ENCODE results near the gene CHD9NB.
A peak's percentile ranks its signal among the peaks of the same experiment; 100 is the strongest.
"Not testable (repeated sequence)": the region's sequence is repeated elsewhere in the genome, so short reads cannot be mapped to it uniquely, and the experiment has no call there.

Gene CHD9NB

GRCh38 chr16:53041320-53042051, 11.2 kb downstream of the CHD9NB start:
- peaks cover 44% of the 10 kb centered on the region for H3K4me1 Mint-ChIP-seq (ENCODE audit: low read depth)
- H3K27me3 Mint-ChIP-seq: peaks cover 13% of the 10 kb centered on the region
- peak overlapping the region; percentile 91 for H3K27ac Mint-ChIP-seq
- H3K9me3 Mint-ChIP-seq: peaks cover 9% of the 10 kb centered on the region
- intact Hi-C loops (cut with micrococcal nuclease): no loop called here
- H3K36me3 Mint-ChIP-seq (ENCODE audit: low read depth): no peaks in the 10 kb centered on the region
- H3K4me3 Mint-ChIP-seq: peak overlapping the region; percentile 31

GRCh38 chr16:53040788-53041187, 11.9 kb downstream of the CHD9NB start:
- peaks cover 13% of the 10 kb centered on the region for H3K27me3 Mint-ChIP-seq
- peaks cover 9% of the 10 kb centered on the region for H3K9me3 Mint-ChIP-seq
- intact Hi-C loops (cut with micrococcal nuclease): no loop called here
- H3K36me3 Mint-ChIP-seq (ENCODE audit: low read depth): no peaks in the 10 kb centered on the region
- H3K4me3 Mint-ChIP-seq: no peak overlapping the region
- peaks cover 44% of the 10 kb centered on the region for H3K4me1 Mint-ChIP-seq (ENCODE audit: low read depth)
- H3K27ac Mint-ChIP-seq: peak overlapping the region; percentile 91

GRCh38 chr16:53036711-53037110, 16.0 kb downstream of the CHD9NB start:
- H3K36me3 Mint-ChIP-seq (ENCODE audit: low read depth); H3K27ac Mint-ChIP-seq; intact Hi-C loops (cut with micrococcal nuclease); H3K4me3 Mint-ChIP-seq: not testable (repeated sequence)
- Mint-ChIP-seq H3K4me1 (ENCODE audit: low read depth) (peaks cover 16% of the 10 kb centered on the region), H3K9me3 (peaks cover 25% of the 10 kb centered on the region), H3K27me3 (peaks cover 14% of the 10 kb centered on the region)

- Mint-ChIP-seq H3K27me3 (peaks cover 18% of the 10 kb centered on the region), H3K36me3 (ENCODE audit: low read depth) (no peaks in the 10 kb centered on the region), H3K4me3 (no peak overlapping the region), H3K27ac (no peak overlapping the region), H3K9me3 (peaks cover 25% of the 10 kb centered on the region), H3K4me1 (ENCODE audit: low read depth) (peaks cover 14% of the 10 kb centered on the region)
- intact Hi-C loops (cut with micrococcal nuclease): no loop called here
Observed at GRCh38 chr16:53036066-53036465, 16.6 kb downstream of the CHD9NB start.

GRCh38 chr16:53035176-53035942, 17.3 kb downstream of the CHD9NB start:
- intact Hi-C loops (cut with micrococcal nuclease): no loop called here
- Mint-ChIP-seq H3K27me3 (peaks cover 18% of the 10 kb centered on the region), H3K27ac (no peak overlapping the region), H3K9me3 (peaks cover 18% of the 10 kb centered on the region), H3K36me3 (ENCODE audit: low read depth) (no peaks in the 10 kb centered on the region), H3K4me3 (no peak overlapping the region), H3K4me1 (ENCODE audit: low read depth) (peaks cover 7% of the 10 kb centered on the region)

GRCh38 chr16:53034306-53034705, 18.4 kb downstream of the CHD9NB start:
- peaks cover 6% of the 10 kb centered on the region for H3K4me1 Mint-ChIP-seq (ENCODE audit: low read depth)
- intact Hi-C loops (cut with micrococcal nuclease): no loop called here
- H3K36me3 Mint-ChIP-seq (ENCODE audit: low read depth): no peaks in the 10 kb centered on the region
- peaks cover 18% of the 10 kb centered on the region for H3K27me3 Mint-ChIP-seq
- H3K27ac Mint-ChIP-seq: no peak overlapping the region
- H3K4me3 Mint-ChIP-seq: no peak overlapping the region
- H3K9me3 Mint-ChIP-seq: peaks cover 17% of the 10 kb centered on the region

- Mint-ChIP-seq H3K4me3 (no peak overlapping the region), H3K27me3 (peaks cover 12% of the 10 kb centered on the region), H3K36me3 (ENCODE audit: low read depth) (no peaks in the 10 kb centered on the region), H3K9me3 (peaks cover 17% of the 10 kb centered on the region), H3K4me1 (ENCODE audit: low read depth) (peaks cover 6% of the 10 kb centered on the region), H3K27ac (no peak overlapping the region)
- intact Hi-C loops (cut with micrococcal nuclease): no loop called here
Observed at GRCh38 chr16:53031323-53031942, 21.3 kb downstream of the CHD9NB start.

GRCh38 chr16:53029971-53030370, 22.7 kb downstream of the CHD9NB start:
- H3K4me3 Mint-ChIP-seq: no peak overlapping the region
- peaks cover 6% of the 10 kb centered on the region for H3K4me1 Mint-ChIP-seq (ENCODE audit: low read depth)
- peaks cover 9% of the 10 kb centered on the region for H3K27me3 Mint-ChIP-seq
- peaks cover 12% of the 10 kb centered on the region for H3K9me3 Mint-ChIP-seq
- intact Hi-C loops (cut with micrococcal nuclease): no loop called here
- H3K36me3 Mint-ChIP-seq (ENCODE audit: low read depth): no peaks in the 10 kb centered on the region
- H3K27ac Mint-ChIP-seq: no peak overlapping the region

GRCh38 chr16:53024045-53024444, 28.7 kb downstream of the CHD9NB start:
- Mint-ChIP-seq H3K9me3 (no peaks in the 10 kb centered on the region), H3K36me3 (ENCODE audit: low read depth) (no peaks in the 10 kb centered on the region), H3K4me3 (no peak overlapping the region), H3K27ac (peak overlapping the region; percentile 62), H3K4me1 (ENCODE audit: low read depth) (peaks cover 17% of the 10 kb centered on the region), H3K27me3 (no peaks in the 10 kb centered on the region)
- intact Hi-C loops (cut with micrococcal nuclease): no loop called here

GRCh38 chr16:53022374-53022773, 30.3 kb downstream of the CHD9NB start:
- peaks cover under 1% of the 10 kb centered on the region for H3K27me3 Mint-ChIP-seq
- intact Hi-C loops (cut with micrococcal nuclease): loop anchor here (1.0 kb wide), 1 partner anchor 831 kb away; no protein-coding TSS in a partner anchor
- no peak overlapping the region for H3K27ac Mint-ChIP-seq

GRCh38 chr16:53018834-53019416, 33.8 kb downstream of the CHD9NB start:
- intact Hi-C loops (cut with micrococcal nuclease): no loop called here
- no peaks in the 10 kb centered on the region for H3K9me3 Mint-ChIP-seq
- H3K27me3 Mint-ChIP-seq: peaks cover 12% of the 10 kb centered on the region
- no peaks in the 10 kb centered on the region for H3K36me3 Mint-ChIP-seq (ENCODE audit: low read depth)
- no peak overlapping the region for H3K4me3 Mint-ChIP-seq
- no peak overlapping the region for H3K27ac Mint-ChIP-seq
- peaks cover 11% of the 10 kb centered on the region for H3K4me1 Mint-ChIP-seq (ENCODE audit: low read depth)

More at GRCh38 chr16:53022374-53022773, 30.3 kb downstream of the CHD9NB start:
- H3K4me1 Mint-ChIP-seq (ENCODE audit: low read depth): peaks cover 17% of the 10 kb centered on the region
- no peaks in the 10 kb centered on the region for H3K9me3 Mint-ChIP-seq
- no peak overlapping the region for H3K4me3 Mint-ChIP-seq
- H3K36me3 Mint-ChIP-seq (ENCODE audit: low read depth): no peaks in the 10 kb centered on the region

- Mint-ChIP-seq H3K27ac (no peak overlapping the region), H3K4me1 (ENCODE audit: low read depth) (no peaks in the 10 kb centered on the region), H3K27me3 (peaks cover 17% of the 10 kb centered on the region)
Observed at GRCh38 chr16:53014287-53014686, 38.4 kb downstream of the CHD9NB start.

GRCh38 chr16:53007095-53007494, 45.6 kb downstream of the CHD9NB start:
- H3K27me3 Mint-ChIP-seq: peaks cover 11% of the 10 kb centered on the region
- H3K4me3 Mint-ChIP-seq: no peak overlapping the region
- no peak overlapping the region for H3K27ac Mint-ChIP-seq
- no peaks in the 10 kb centered on the region for H3K9me3 Mint-ChIP-seq
- no peaks in the 10 kb centered on the region for H3K4me1 Mint-ChIP-seq (ENCODE audit: low read depth)
- intact Hi-C loops (cut with micrococcal nuclease): no loop called here
- no peaks in the 10 kb centered on the region for H3K36me3 Mint-ChIP-seq (ENCODE audit: low read depth)

More at GRCh38 chr16:53014287-53014686, 38.4 kb downstream of the CHD9NB start:
- intact Hi-C loops (cut with micrococcal nuclease): no loop called here
- H3K9me3 Mint-ChIP-seq: no peaks in the 10 kb centered on the region
- H3K36me3 Mint-ChIP-seq (ENCODE audit: low read depth): no peaks in the 10 kb centered on the region
- no peak overlapping the region for H3K4me3 Mint-ChIP-seq

- Mint-ChIP-seq H3K4me1 (ENCODE audit: low read depth) (no peaks in the 10 kb centered on the region), H3K36me3 (ENCODE audit: low read depth) (no peaks in the 10 kb centered on the region), H3K27me3 (no peaks in the 10 kb centered on the region), H3K27ac (no peak overlapping the region), H3K4me3 (no peak overlapping the region), H3K9me3 (peaks cover 7% of the 10 kb centered on the region)
- intact Hi-C loops (cut with micrococcal nuclease): no loop called here
Observed at GRCh38 chr16:52997922-52998321, 54.8 kb downstream of the CHD9NB start.
